ENCODE results near the gene OLFML2A.

- no peak for TF ChIP-seq SMC3 (IDR thresholded peaks at IDR 0.05)
- TF ChIP-seq, protein P1, sequence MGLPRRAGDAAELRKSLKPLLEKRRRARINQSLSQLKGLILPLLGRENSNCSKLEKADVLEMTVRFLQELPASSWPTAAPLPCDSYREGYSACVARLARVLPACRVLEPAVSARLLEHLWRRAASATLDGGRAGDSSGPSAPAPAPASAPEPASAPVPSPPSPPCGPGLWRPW (IDR thresholded peaks at IDR 0.05) = no peak
- no peak for TF ChIP-seq CTCF (IDR thresholded peaks at IDR 0.05)
- TF ChIP-seq CBX8 (IDR thresholded peaks at IDR 0.05) = no peak
- no peak for TF ChIP-seq FOSL2 (IDR thresholded peaks at IDR 0.05)
- TF ChIP-seq FOSL2 (CRISPR knock-in tag; IDR thresholded peaks at IDR 0.05) = no peak
- no peak for TF ChIP-seq KDM1A (IDR thresholded peaks at IDR 0.05; ENCODE audit: low read depth)
- TF ChIP-seq POLR2AphosphoS2 (conservative IDR thresholded peaks at IDR 0.05; ENCODE audit: low read length) = no peak
- TF ChIP-seq CEBPB (IDR thresholded peaks at IDR 0.05) = no peak
- TF ChIP-seq POLR2A (IDR thresholded peaks at IDR 0.05; ENCODE audit: low read length) = no peak
- TF ChIP-seq GATA3 (IDR thresholded peaks at IDR 0.05; ENCODE audit: borderline replicate concordance) = no peak
- no peak for TF ChIP-seq ZFP36 (IDR thresholded peaks at IDR 0.05; ENCODE audit: borderline replicate concordance, partially characterized antibody)
Observed at GRCh38 chr9:124770359-124771020, 6.4 kb upstream of the OLFML2A start.

Measured in A549 (cell line).